ENCODE results near the gene TMEM239. TPM values are rescaled to one million over a fixed set of nuclear protein-coding genes. Genes with fewer than 3 reads are reported as not detected.

TMEM239 gene
- total and polyA plus RNA-seq, 8 donors: not detected

DNA sequence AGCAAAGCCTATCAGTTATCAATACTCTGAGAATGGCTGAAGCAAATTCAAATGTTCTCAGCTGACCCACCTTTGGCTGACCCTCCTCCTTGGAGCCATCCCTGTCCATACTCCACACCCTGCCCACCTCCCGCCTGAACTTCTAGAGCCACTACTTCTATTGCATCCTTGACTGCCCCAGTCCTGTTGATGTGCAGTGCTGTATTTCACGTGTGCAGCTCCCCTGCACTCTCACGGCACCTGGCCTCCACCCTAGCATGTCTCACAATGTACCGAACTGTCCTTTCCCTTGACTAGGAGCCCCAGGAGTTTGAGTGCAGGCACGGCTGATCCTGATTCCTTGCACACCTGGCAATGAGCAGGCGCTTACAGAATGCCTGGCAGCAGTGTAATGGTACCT lies 22.7 kb upstream of the TMEM239 start:
- Histone ChIP-seq H3K27me3 (no peaks in the 10 kb centered on the region), H3K4me3 (no peak overlapping the region), H3K27ac (no peak overlapping the region), H3K9me3 (no peaks in the 10 kb centered on the region), H3K36me3 (no peaks in the 10 kb centered on the region), H3K4me1 (no peaks in the 10 kb centered on the region)
- intact Hi-C loops (cut with DNase I): no loop called here
- FAIRE-seq (no peak), DNase-seq (no peak), ATAC-seq (no peak)
- 67 to 81% methylated on average over 6 of the region's 6 CpGs for WGBS, 2 donors
- TF ChIP-seq CTCF (IDR thresholded peaks at IDR 0.05): no peak

GRCh38 chr20:2794202-2794748 lies 21.9 kb upstream of the TMEM239 start:
- FAIRE-seq (no peak), ATAC-seq (no peak), DNase-seq (no peak)
- TF ChIP-seq CTCF (IDR thresholded peaks at IDR 0.05): no peak
- Histone ChIP-seq H3K36me3 (no peaks in the 10 kb centered on the region), H3K27ac (no peak overlapping the region), H3K9me3 (no peaks in the 10 kb centered on the region), H3K4me1 (no peaks in the 10 kb centered on the region), H3K4me3 (no peak overlapping the region), H3K27me3 (no peaks in the 10 kb centered on the region)
- 65 to 67% methylated on average over 23 of the region's 23 CpGs for WGBS, 2 donors
- intact Hi-C loops (cut with DNase I): no loop called here

- Histone ChIP-seq H3K27ac (no peak overlapping the region), H3K9me3 (no peaks in the 10 kb centered on the region), H3K4me3 (no peak overlapping the region), H3K4me1 (no peaks in the 10 kb centered on the region), H3K27me3 (peaks cover 0 to under 1% (median 0%) of the 10 kb centered on the region in 4 donors), H3K36me3 (no peaks in the 10 kb centered on the region)
- no peak for TF ChIP-seq CTCF (IDR thresholded peaks at IDR 0.05)
- ATAC-seq: no peak
- DNase-seq: no peak
- 64 to 66% methylated on average over 11 of the region's 11 CpGs for WGBS, 2 donors
- no peak for FAIRE-seq
- intact Hi-C loops (cut with DNase I): no loop called here
Observed at GRCh38 chr20:2794866-2795447, 21.2 kb upstream of the TMEM239 start.

GRCh38 chr20:2795451-2795850 lies 20.7 kb upstream of the TMEM239 start:
- peaks cover 0 to 4% (median 0%) of the 10 kb centered on the region in 4 donors for H3K27me3 ChIP-seq
- H3K4me1 ChIP-seq: no peaks in the 10 kb centered on the region
- TF ChIP-seq CTCF (IDR thresholded peaks at IDR 0.05): no peak
- DNase-seq (no peak), FAIRE-seq (no peak), ATAC-seq (no peak)
- no peak overlapping the region for H3K4me3 ChIP-seq
- WGBS, 2 donors: 72 to 78% methylated on average over 24 of the region's 24 CpGs
- no peak overlapping the region for H3K27ac ChIP-seq
- intact Hi-C loops (cut with DNase I): no loop called here
- H3K36me3 ChIP-seq: no peaks in the 10 kb centered on the region
- H3K9me3 ChIP-seq: no peaks in the 10 kb centered on the region

GRCh38 chr20:2796011-2796660 lies 20.0 kb upstream of the TMEM239 start:
- no peak for ATAC-seq
- Histone ChIP-seq H3K9me3 (no peaks in the 10 kb centered on the region), H3K27ac (no peak overlapping the region), H3K27me3 (peaks cover 0 to 4% (median 0%) of the 10 kb centered on the region in 4 donors), H3K36me3 (no peaks in the 10 kb centered on the region), H3K4me1 (peaks cover 0 to 6% (median 0%) of the 10 kb centered on the region in 3 donors), H3K4me3 (no peak overlapping the region)
- no peak for FAIRE-seq
- DNase-seq: no peak
- 75 to 84% methylated on average over 20 of the region's 20 CpGs for WGBS, 2 donors
- intact Hi-C loops (cut with DNase I): no loop called here
- TF ChIP-seq CTCF (IDR thresholded peaks at IDR 0.05): no peak

All from pancreas (tissue), 10 donors.